ENCODE results near the gene NELL2.

NELL2 gene

GRCh38 chr12:44558340-44559100 lies 317.6 kb downstream of the NELL2 start:
- no peak overlapping the region for H2AFZ ChIP-seq (ENCODE audit: insufficient read depth, low read length, poor library complexity)
- no CpG with 5 or more reads among the region's 14 CpGs for WGBS (ENCODE audit: extremely low coverage, insufficient coverage, insufficient read length)
- H3K23ac ChIP-seq (ENCODE audit: low read length): no peak overlapping the region
- no peak overlapping the region for H3K4me3 ChIP-seq (ENCODE audit: low read depth, low read length)
- no peak overlapping the region for H3K14ac ChIP-seq (ENCODE audit: low read length)
- H2BK5ac ChIP-seq (ENCODE audit: low read depth, low read length, poor library complexity): no peak overlapping the region
- H4K8ac ChIP-seq (ENCODE audit: low read depth, low read length): no peak overlapping the region
- no peak overlapping the region for H3K4me2 ChIP-seq (ENCODE audit: low read length)
- H3K79me2 ChIP-seq (ENCODE audit: control insufficient read depth, insufficient read depth, low read length, poor library complexity): no peaks in the 10 kb centered on the region
- no peaks in the 10 kb centered on the region for H3K9me3 ChIP-seq (ENCODE audit: insufficient read depth, low read depth, low read length)
- no peaks in the 10 kb centered on the region for H3K4me1 ChIP-seq (ENCODE audit: control insufficient read depth in 1 of 2, insufficient read depth in 2 of 2, low read length in 2 of 2)
- no peak overlapping the region for H3K9ac ChIP-seq (ENCODE audit: low read length)
- H4K12ac ChIP-seq (ENCODE audit: low read depth, low read length): no peak overlapping the region
- no peak overlapping the region for H3K4ac ChIP-seq (ENCODE audit: low read depth, low read length)
- H3K27ac ChIP-seq (ENCODE audit: low read depth, low read length): no peak overlapping the region
- H2AK5ac ChIP-seq (ENCODE audit: low read length): no peak overlapping the region
- H3K36me3 ChIP-seq (ENCODE audit: control insufficient read depth in 1 of 2, insufficient read depth in 2 of 2, low read length in 2 of 2): peaks cover 0 to 2% of the 10 kb centered on the region in 2 experiments
- H2BK12ac ChIP-seq (ENCODE audit: low read length): no peak overlapping the region
- no peak overlapping the region for H2BK120ac ChIP-seq (ENCODE audit: insufficient read depth, low read length, poor library complexity)
- no peak overlapping the region for H4K91ac ChIP-seq (ENCODE audit: low read depth, low read length)
- no peak for DNase-seq
- H3K18ac ChIP-seq (ENCODE audit: low read length): no peak overlapping the region
- no peaks in the 10 kb centered on the region for H3K27me3 ChIP-seq (ENCODE audit: insufficient read depth, low read length)
- H3K79me1 ChIP-seq (ENCODE audit: low read length): no peaks in the 10 kb centered on the region

- Histone ChIP-seq H4K8ac (ENCODE audit: low read depth, low read length) (no peak overlapping the region), H2BK120ac (ENCODE audit: insufficient read depth, low read length, poor library complexity) (no peak overlapping the region), H3K9ac (ENCODE audit: low read length) (no peak overlapping the region)
These were observed 320.7 kb downstream of the NELL2 start for GRCh38 chr12:44555454-44555853.

GRCh38 chr12:44551631-44552030 lies 324.5 kb downstream of the NELL2 start:
- Histone ChIP-seq H3K23ac (ENCODE audit: low read length) (no peak overlapping the region), H2BK12ac (ENCODE audit: low read length) (no peak overlapping the region), H4K8ac (ENCODE audit: low read depth, low read length) (no peak overlapping the region), H3K4me1 (ENCODE audit: control insufficient read depth in 1 of 2, insufficient read depth in 2 of 2, low read length in 2 of 2) (no peaks in the 10 kb centered on the region), H3K79me2 (ENCODE audit: control insufficient read depth, insufficient read depth, low read length, poor library complexity) (no peaks in the 10 kb centered on the region), H4K12ac (ENCODE audit: low read depth, low read length) (no peak overlapping the region), H3K27me3 (ENCODE audit: insufficient read depth, low read length) (no peaks in the 10 kb centered on the region), H3K14ac (ENCODE audit: low read length) (no peak overlapping the region), H3K18ac (ENCODE audit: low read length) (no peak overlapping the region), H3K27ac (ENCODE audit: low read depth, low read length) (no peak overlapping the region), H2BK5ac (ENCODE audit: low read depth, low read length, poor library complexity) (no peak overlapping the region), H3K79me1 (ENCODE audit: low read length) (no peaks in the 10 kb centered on the region), H2BK120ac (ENCODE audit: insufficient read depth, low read length, poor library complexity) (no peak overlapping the region), H3K4me2 (ENCODE audit: low read length) (no peak overlapping the region), H3K4me3 (ENCODE audit: low read depth, low read length) (no peak overlapping the region), H3K36me3 (ENCODE audit: control insufficient read depth in 1 of 2, insufficient read depth in 2 of 2, low read length in 2 of 2) (no peaks in the 10 kb centered on the region), H3K9me3 (ENCODE audit: insufficient read depth, low read depth, low read length) (no peaks in the 10 kb centered on the region), H2AK5ac (ENCODE audit: low read length) (no peak overlapping the region), H2AFZ (ENCODE audit: insufficient read depth, low read length, poor library complexity) (no peak overlapping the region), H4K91ac (ENCODE audit: low read depth, low read length) (no peak overlapping the region), H3K4ac (ENCODE audit: low read depth, low read length) (no peak overlapping the region), H3K9ac (ENCODE audit: low read length) (no peak overlapping the region)
- DNase-seq: no peak
- no CpG with 5 or more reads among the region's 2 CpGs for WGBS (ENCODE audit: extremely low coverage, insufficient coverage, insufficient read length)

More at GRCh38 chr12:44555454-44555853, 320.7 kb downstream of the NELL2 start:
- H3K4me1 ChIP-seq (ENCODE audit: control insufficient read depth in 1 of 2, insufficient read depth in 2 of 2, low read length in 2 of 2): no peaks in the 10 kb centered on the region
- no peak overlapping the region for H4K91ac ChIP-seq (ENCODE audit: low read depth, low read length)
- H2BK12ac ChIP-seq (ENCODE audit: low read length): no peak overlapping the region
- H3K9me3 ChIP-seq (ENCODE audit: insufficient read depth, low read depth, low read length): no peaks in the 10 kb centered on the region
- no peak overlapping the region for H3K4me3 ChIP-seq (ENCODE audit: low read depth, low read length)
- H3K14ac ChIP-seq (ENCODE audit: low read length): no peak overlapping the region
- H3K79me1 ChIP-seq (ENCODE audit: low read length): no peaks in the 10 kb centered on the region
- H3K36me3 ChIP-seq (ENCODE audit: control insufficient read depth in 1 of 2, insufficient read depth in 2 of 2, low read length in 2 of 2): peaks cover 0 to 2% of the 10 kb centered on the region in 2 experiments
- no peak overlapping the region for H3K23ac ChIP-seq (ENCODE audit: low read length)
- H3K18ac ChIP-seq (ENCODE audit: low read length): no peak overlapping the region
- H3K4ac ChIP-seq (ENCODE audit: low read depth, low read length): no peak overlapping the region
- H2BK5ac ChIP-seq (ENCODE audit: low read depth, low read length, poor library complexity): no peak overlapping the region
- DNase-seq: no peak
- H2AFZ ChIP-seq (ENCODE audit: insufficient read depth, low read length, poor library complexity): no peak overlapping the region
- no peak overlapping the region for H3K4me2 ChIP-seq (ENCODE audit: low read length)
- H4K12ac ChIP-seq (ENCODE audit: low read depth, low read length): no peak overlapping the region
- H3K79me2 ChIP-seq (ENCODE audit: control insufficient read depth, insufficient read depth, low read length, poor library complexity): no peaks in the 10 kb centered on the region
- H3K27ac ChIP-seq (ENCODE audit: low read depth, low read length): no peak overlapping the region
- H2AK5ac ChIP-seq (ENCODE audit: low read length): no peak overlapping the region
- no peaks in the 10 kb centered on the region for H3K27me3 ChIP-seq (ENCODE audit: insufficient read depth, low read length)

GRCh38 chr12:44550377-44550776 lies 325.7 kb downstream of the NELL2 start:
- Histone ChIP-seq H2BK120ac (ENCODE audit: insufficient read depth, low read length, poor library complexity) (no peak overlapping the region), H4K8ac (ENCODE audit: low read depth, low read length) (no peak overlapping the region), H2AFZ (ENCODE audit: insufficient read depth, low read length, poor library complexity) (no peak overlapping the region), H3K79me1 (ENCODE audit: low read length) (no peaks in the 10 kb centered on the region), H4K12ac (ENCODE audit: low read depth, low read length) (no peak overlapping the region), H3K9ac (ENCODE audit: low read length) (no peak overlapping the region), H2AK5ac (ENCODE audit: low read length) (no peak overlapping the region), H3K4me1 (ENCODE audit: control insufficient read depth in 1 of 2, insufficient read depth in 2 of 2, low read length in 2 of 2) (no peaks in the 10 kb centered on the region), H2BK5ac (ENCODE audit: low read depth, low read length, poor library complexity) (no peak overlapping the region), H3K27ac (ENCODE audit: low read depth, low read length) (no peak overlapping the region), H3K79me2 (ENCODE audit: control insufficient read depth, insufficient read depth, low read length, poor library complexity) (no peaks in the 10 kb centered on the region), H3K36me3 (ENCODE audit: control insufficient read depth in 1 of 2, insufficient read depth in 2 of 2, low read length in 2 of 2) (no peaks in the 10 kb centered on the region), H3K27me3 (ENCODE audit: insufficient read depth, low read length) (no peaks in the 10 kb centered on the region), H4K91ac (ENCODE audit: low read depth, low read length) (no peak overlapping the region), H2BK12ac (ENCODE audit: low read length) (no peak overlapping the region), H3K18ac (ENCODE audit: low read length) (no peak overlapping the region), H3K14ac (ENCODE audit: low read length) (no peak overlapping the region), H3K23ac (ENCODE audit: low read length) (no peak overlapping the region), H3K4me2 (ENCODE audit: low read length) (no peak overlapping the region), H3K9me3 (ENCODE audit: insufficient read depth, low read depth, low read length) (no peaks in the 10 kb centered on the region), H3K4me3 (ENCODE audit: low read depth, low read length) (no peak overlapping the region), H3K4ac (ENCODE audit: low read depth, low read length) (no peak overlapping the region)
- WGBS (ENCODE audit: extremely low coverage, insufficient coverage, insufficient read length): no CpG with 5 or more reads among the region's 5 CpGs
- no peak for DNase-seq

Data from trophoblast cell (in vitro differentiated cells and primary cell).